Measurements from ENCODE around the gene HAO1.

DNA sequence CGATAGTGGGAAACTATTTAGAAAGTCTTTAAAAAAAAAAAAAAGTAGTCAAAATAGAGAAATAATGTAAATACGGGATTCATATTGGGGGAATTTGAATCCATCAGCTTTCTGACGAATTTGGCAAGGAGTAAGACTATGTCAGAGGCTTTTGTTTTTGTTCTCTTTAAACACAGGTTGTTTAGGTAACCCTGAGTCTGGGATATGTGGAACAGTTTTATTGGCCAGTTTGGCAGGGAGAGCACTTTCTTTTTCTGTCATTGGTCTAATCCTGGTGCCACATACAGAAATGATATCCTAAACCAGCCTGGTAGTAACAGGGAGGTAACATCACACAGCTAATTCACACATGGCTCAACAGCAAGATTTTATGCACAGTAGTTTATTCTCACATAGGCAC, 27.7 kb downstream of the HAO1 start:
- TF ChIP-seq POLR2AphosphoS5 (IDR thresholded peaks at IDR 0.05; ENCODE audit: low read depth, low read length) = no peak
- TF ChIP-seq TAF1 (IDR thresholded peaks at IDR 0.05; ENCODE audit: borderline replicate concordance, insufficient read depth, low read length) = no peak
- no peak for TF ChIP-seq REST (IDR thresholded peaks at IDR 0.05; ENCODE audit: insufficient read depth in 1 of 2, low read depth in 2 of 2, low read length in 2 of 2)
- no peak for TF ChIP-seq FOXP2 (optimal IDR thresholded peaks at IDR 0.05; ENCODE audit: borderline replicate concordance, extremely low read depth, extremely low read length, insufficient read depth)
- TF ChIP-seq SIN3A (IDR thresholded peaks at IDR 0.05; ENCODE audit: borderline replicate concordance, insufficient read depth, low read length) = no peak

All from PFSK-1 (cell line).